Natural killer cell (primary cell): ENCODE data around the gene FMO5. TPM values are rescaled to one million over a fixed set of nuclear protein-coding genes. Genes with fewer than 3 reads are reported as not detected.
"Not testable (repeated sequence)": the region's sequence is repeated elsewhere in the genome, so short reads cannot be mapped to it uniquely, and the experiment has no call there.

Experiments used
- ATAC-seq, 3 donors: fragments of 150-1000 bp in 2 of 3; fragments of 200-7000 bp in 1 of 3; cut with Tn5 transposase; 1 replicate in 1 of 3; 2 replicates in 2 of 3; pipeline ENCODE4 v1.10.0; 2021; ENCODE audit warnings: mild to moderate bottlenecking in 2 of 3, moderate library complexity in 2 of 3
- DNase-seq, 2 donors: peaks; one replicate each; pipeline versions ENCODE4 v3.0.0 to v3.0.0-alpha.2; 2013 to 2021; ENCODE audit warnings: mixed read lengths in 1 of 2
- H3K27ac ChIP-seq: one replicate; pipeline ENCODE4 v1.5.1; 2013; ENCODE audit warnings: mild to moderate bottlenecking, low read length
- H3K27me3 ChIP-seq: one replicate; pipeline ENCODE4 v1.6.1; 2013; ENCODE audit warnings: low read length; ENCODE audit not compliant: control insufficient read depth, insufficient read depth
- H3K36me3 ChIP-seq: one replicate; pipeline ENCODE4 v1.6.1; 2013; ENCODE audit warnings: low read length; ENCODE audit not compliant: control insufficient read depth, insufficient read depth
- H3K4me1 ChIP-seq: one replicate; pipeline ENCODE4 v1.6.1; 2013; ENCODE audit warnings: low read length; ENCODE audit not compliant: control insufficient read depth, insufficient read depth
- H3K4me3 ChIP-seq: one replicate; pipeline ENCODE4 v1.5.1; 2013; ENCODE audit warnings: low read length
- H3K9me3 ChIP-seq: one replicate; pipeline ENCODE4 v1.6.1; 2013; ENCODE audit warnings: low read length; ENCODE audit not compliant: control insufficient read depth, insufficient read depth
- H3K27ac Mint-ChIP-seq, 2 donors: one replicate each; pipeline ENCODE4 v1.8.0; 2022; ENCODE audit warnings: mild to moderate bottlenecking in 2 of 2, mixed read lengths in 2 of 2, moderate library complexity in 1 of 2
- H3K27me3 Mint-ChIP-seq, 2 donors: one replicate each; pipeline ENCODE4 v1.8.0; 2022; ENCODE audit warnings: low read depth in 2 of 2, mixed read lengths in 2 of 2
- H3K36me3 Mint-ChIP-seq: one replicate; pipeline ENCODE4 v1.8.0; 2022; ENCODE audit warnings: mixed read lengths
- H3K4me1 Mint-ChIP-seq, 2 donors: one replicate each; pipeline ENCODE4 v1.8.0; 2022; ENCODE audit warnings: mixed read lengths in 2 of 2
- H3K4me3 Mint-ChIP-seq: one replicate; pipeline ENCODE4 v1.8.0; 2022; ENCODE audit warnings: mild to moderate bottlenecking, moderate library complexity, mixed read lengths
- H3K9me3 Mint-ChIP-seq, 2 donors: one replicate each; pipeline ENCODE4 v1.8.0; 2022; ENCODE audit warnings: mixed read lengths in 2 of 2
- CTCF ChIP-seq: fragments of 200-600 bp; IDR thresholded peaks from one replicate; pipeline ENCODE4 v1.8.0; 2022; ENCODE audit warnings: antibody characterized with exemption
- WGBS: methylation state at CpG from one replicate; pipeline ENCODE4 v1.1.7; 2013; ENCODE audit warnings: missing lambda C conversion rate; ENCODE audit not compliant: insufficient coverage; 5-methylcytosine and 5-hydroxymethylcytosine counted together
- intact Hi-C: fragments of 100-400 bp; cut with micrococcal nuclease; formaldehyde crosslinking; loops from one replicate; pipeline ENCODE4 v1.14.2; 2022
- total RNA-seq, 4 donors: library from RNA; stranded (reverse); fragments of 120-200 nt in 1 of 4; gene quantifications; one replicate each; pipeline versions ENCODE4 v1.2.3 to v1.2.4, GENCODE V29; 2013 to 2022

FMO5 gene
- total RNA-seq, 3 donors from 2014 or later (not counting 1 experiment from before 2014, with no cell fraction given): 5.8 to 6.0 (median 6.0) TPM

- no peaks in the 10 kb centered on the region for H3K4me1 Mint-ChIP-seq
- WGBS: 95% methylated on average over 2 of the region's 2 CpGs
- H3K36me3 Mint-ChIP-seq: no peaks in the 10 kb centered on the region
- Histone ChIP-seq H3K27ac (no peak overlapping the region), H3K27me3 (no peaks in the 10 kb centered on the region), H3K4me1 (no peaks in the 10 kb centered on the region), H3K4me3 (no peak overlapping the region), H3K36me3 (no peaks in the 10 kb centered on the region), H3K9me3 (no peaks in the 10 kb centered on the region)
- no peak for TF ChIP-seq CTCF
- DNase-seq (no peak), ATAC-seq (no peak)
- no peak overlapping the region for H3K4me3 Mint-ChIP-seq
- H3K27ac Mint-ChIP-seq: no peak overlapping the region
- intact Hi-C loops: no loop called here
- no peaks in the 10 kb centered on the region for H3K9me3 Mint-ChIP-seq
- peaks cover 6 to 14% of the 10 kb centered on the region in 2 donors for H3K27me3 Mint-ChIP-seq
Measured at GRCh38 chr1:147236448-147236847, 11.3 kb upstream of the FMO5 start.

- DNase-seq: no peak
- no peak overlapping the region for H3K4me3 Mint-ChIP-seq
- H3K36me3 Mint-ChIP-seq: no peaks in the 10 kb centered on the region
- intact Hi-C loops: no loop called here
- H3K27me3 ChIP-seq: no peaks in the 10 kb centered on the region
- no peaks in the 10 kb centered on the region for H3K36me3 ChIP-seq
- H3K4me1 ChIP-seq: no peaks in the 10 kb centered on the region
- no peak overlapping the region for H3K27ac ChIP-seq
- TF ChIP-seq CTCF: no peak
- H3K9me3 ChIP-seq: no peaks in the 10 kb centered on the region
- H3K9me3 Mint-ChIP-seq: no peaks in the 10 kb centered on the region
- H3K4me3 ChIP-seq: no peak overlapping the region
- WGBS: 92% methylated on average over 1 of the region's 1 CpG
- no peaks in the 10 kb centered on the region for H3K4me1 Mint-ChIP-seq
- no peak overlapping the region for H3K27ac Mint-ChIP-seq
- no peak for ATAC-seq
- peaks cover 13 to 18% of the 10 kb centered on the region in 2 donors for H3K27me3 Mint-ChIP-seq
Measured at GRCh38 chr1:147235822-147236221, 10.7 kb upstream of the FMO5 start.

GRCh38 chr1:147233903-147234302 is 8.8 kb upstream of the FMO5 start:
- DNase-seq, H3K27ac Mint-ChIP-seq: not testable (repeated sequence)

GRCh38 chr1:147231032-147231431 is 5.9 kb upstream of the FMO5 start:
- ATAC-seq, H3K36me3 ChIP-seq, H3K4me1 Mint-ChIP-seq, H3K9me3 Mint-ChIP-seq, H3K27ac Mint-ChIP-seq, H3K27ac ChIP-seq, H3K36me3 Mint-ChIP-seq, intact Hi-C loops, DNase-seq, H3K4me3 Mint-ChIP-seq, H3K4me1 ChIP-seq, H3K27me3 ChIP-seq, H3K4me3 ChIP-seq, H3K9me3 ChIP-seq: not testable (repeated sequence)
- WGBS: 97% methylated on average over 3 of the region's 5 CpGs
- peaks cover 12 to 15% of the 10 kb centered on the region in 2 donors for H3K27me3 Mint-ChIP-seq

More at GRCh38 chr1:147233903-147234302, 8.8 kb upstream of the FMO5 start:
- H3K27me3 ChIP-seq, intact Hi-C loops, ATAC-seq, H3K4me1 ChIP-seq, H3K4me3 ChIP-seq, H3K36me3 ChIP-seq, H3K27ac ChIP-seq, H3K36me3 Mint-ChIP-seq, H3K9me3 ChIP-seq, H3K4me1 Mint-ChIP-seq, H3K4me3 Mint-ChIP-seq, H3K9me3 Mint-ChIP-seq: not testable (repeated sequence)
- 91% methylated on average over 6 of the region's 8 CpGs for WGBS
- H3K27me3 Mint-ChIP-seq: peaks cover 15% of the 10 kb centered on the region in 2 donors
